ENCODE results near the gene TTC9B. TPM values are rescaled to one million over a fixed set of nuclear protein-coding genes. Genes with fewer than 3 reads are reported as not detected.

The TTC9B gene
- total and polyA plus RNA-seq, 2 of the 8 experiments (the other 6 are each of a cell fraction or from before 2014, with no cell fraction given) = 0.26 TPM; not detected in 1

- Histone ChIP-seq H3K56ac (replicated peaks; ENCODE audit: insufficient read length, low read depth, low read length) (no peak overlapping the region), H4K91ac (replicated peaks; ENCODE audit: insufficient read length, low read length) (no peak overlapping the region), H4K5ac (ENCODE audit: insufficient read length, low read depth, low read length) (no peak overlapping the region), H4K20me1 (replicated peaks in 1 of 2; ENCODE audit: control insufficient read depth in 1 of 2, insufficient read depth in 2 of 2, low read length in 2 of 2) (peaks cover 0 to 11% of the 10 kb centered on the region in 2 experiments), H3K18ac (ENCODE audit: extremely low read depth, low read length) (no peak overlapping the region), H2BK5ac (ENCODE audit: low read depth, low read length) (no peak overlapping the region), H3K79me2 (ENCODE audit: control insufficient read depth in 1 of 2, insufficient read depth in 2 of 2, low read length in 2 of 2) (peaks cover 0 to 9% of the 10 kb centered on the region in 2 experiments; a peak in 1 of 4 replicates), H2BK12ac (ENCODE audit: low read depth, low read length) (no peak overlapping the region), H3K4me2 (ENCODE audit: insufficient read depth in 1 of 2, low read depth in 2 of 2, low read length in 2 of 2) (no peak overlapping the region), H3K9me3 (ENCODE audit: insufficient read depth in 2 of 2, low read depth in 1 of 2, low read length in 1 of 2) (no peaks in the 10 kb centered on the region), H2AFZ (ENCODE audit: low read length) (no peak overlapping the region), H3K27ac (ENCODE audit: low read depth, low read length) (no peak overlapping the region), H3K4me1 (replicated peaks in 1 of 4; ENCODE audit: control insufficient read depth in 3 of 4, insufficient read depth in 4 of 4, low read length in 3 of 4) (peaks cover 0 to 6% (median 4%) of the 10 kb centered on the region in 4 experiments; a peak in 6 of 7 replicates), H2BK15ac (ENCODE audit: low read length) (no peak overlapping the region), H3K4me3 (ENCODE audit: extremely low read depth in 1 of 4, insufficient read depth in 2 of 4, low read depth in 3 of 4, low read length in 4 of 4) (no peak overlapping the region), H3K14ac (ENCODE audit: insufficient read length) (no peak overlapping the region), H3K4ac (replicated peaks; ENCODE audit: insufficient read length, low read depth, low read length) (no peak overlapping the region), H2BK120ac (replicated peaks; ENCODE audit: low read depth, low read length) (no peak overlapping the region), H3K27me3 (replicated peaks in 1 of 4; ENCODE audit: control insufficient read depth in 3 of 4, extremely low read depth in 1 of 4, insufficient read depth in 3 of 4, low read length in 3 of 4) (no peaks in the 10 kb centered on the region), H3K23ac (ENCODE audit: insufficient read length) (no peak overlapping the region), H3K23me2 (ENCODE audit: low read depth, low read length) (no peaks in the 10 kb centered on the region; the same call in 1 of the 2 replicates), H3K9ac (replicated peaks in 1 of 4; ENCODE audit: extremely low read depth in 1 of 4, low read depth in 3 of 4, low read length in 3 of 4) (no peak overlapping the region), H2AK5ac (ENCODE audit: low read depth, low read length) (no peak overlapping the region), H4K8ac (ENCODE audit: extremely low read depth, insufficient read depth, low read length) (no peak overlapping the region; the same call in 1 of the 2 replicates), H3K79me1 (ENCODE audit: low read depth, low read length) (no peaks in the 10 kb centered on the region; the same call in 1 of the 2 replicates), H2BK20ac (ENCODE audit: low read length) (no peak overlapping the region), H3K36me3 (ENCODE audit: control insufficient read depth in 2 of 4, insufficient read depth in 4 of 4, low read length in 3 of 4) (peaks cover 7 to 27% (median 13%) of the 10 kb centered on the region in 4 experiments; a peak in 5 of 8 replicates)
- ChIA-PET POLR2A (ENCODE audit: partially characterized antibody) (interaction anchor here (1.2 to 1.9 kb wide), 2 partner anchors 9 to 32 kb away, joined by 4 to 7 read pairs; no protein-coding TSS in a partner anchor), CTCF (ENCODE audit: partially characterized antibody) (interaction anchor here (0.7 to 2.5 kb wide), 3 partner anchors 9 to 18 kb away, joined by 3 to 9 read pairs (median 8); no protein-coding TSS in a partner anchor)
- 90% methylated on average over 15 of the region's 16 CpGs; no CpG with 5 or more reads in 1 of the 2 experiments for WGBS, 2 experiments (ENCODE audit: extremely low coverage in 1 of 2, insufficient coverage in 1 of 2, insufficient read length in 1 of 2, insufficient replicate concordance in 2 of 2, low coverage in 1 of 2, low lambda C conversion rate in 2 of 2, missing lambda C conversion rate in 1 of 2)
- FAIRE-seq (no peak), DNase-seq (ENCODE audit: low read depth in 1 of 2, low spot score in 2 of 2) (no peak)
- TF ChIP-seq CBX8 (IDR thresholded peaks at IDR 0.05; ENCODE audit: borderline replicate concordance, low read depth, low read length) = no peak
- TF ChIP-seq, protein P1, sequence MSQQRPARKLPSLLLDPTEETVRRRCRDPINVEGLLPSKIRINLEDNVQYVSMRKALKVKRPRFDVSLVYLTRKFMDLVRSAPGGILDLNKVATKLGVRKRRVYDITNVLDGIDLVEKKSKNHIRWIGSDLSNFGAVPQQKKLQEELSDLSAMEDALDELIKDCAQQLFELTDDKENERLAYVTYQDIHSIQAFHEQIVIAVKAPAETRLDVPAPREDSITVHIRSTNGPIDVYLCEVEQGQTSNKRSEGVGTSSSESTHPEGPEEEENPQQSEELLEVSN (IDR thresholded peaks at IDR 0.05) = no peak
- TF ChIP-seq JUN (IDR thresholded peaks at IDR 0.05; ENCODE audit: low read depth, low read length) = no peak
- TF ChIP-seq RBBP5 (IDR thresholded peaks at IDR 0.05; ENCODE audit: borderline replicate concordance, low read depth, low read length) = no peak
- no peak for TF ChIP-seq POLR2AphosphoS5 (IDR thresholded peaks at IDR 0.05; ENCODE audit: low read depth, low read length)
- no peak for TF ChIP-seq CEBPB (IDR thresholded peaks at IDR 0.05; ENCODE audit: low read depth, low read length)
- TF ChIP-seq, protein P2, sequence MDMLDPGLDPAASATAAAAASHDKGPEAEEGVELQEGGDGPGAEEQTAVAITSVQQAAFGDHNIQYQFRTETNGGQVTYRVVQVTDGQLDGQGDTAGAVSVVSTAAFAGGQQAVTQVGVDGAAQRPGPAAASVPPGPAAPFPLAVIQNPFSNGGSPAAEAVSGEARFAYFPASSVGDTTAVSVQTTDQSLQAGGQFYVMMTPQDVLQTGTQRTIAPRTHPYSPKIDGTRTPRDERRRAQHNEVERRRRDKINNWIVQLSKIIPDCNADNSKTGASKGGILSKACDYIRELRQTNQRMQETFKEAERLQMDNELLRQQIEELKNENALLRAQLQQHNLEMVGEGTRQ (IDR thresholded peaks at IDR 0.05; ENCODE audit: low read length) = no peak
- no peak for TF ChIP-seq ASH2L (IDR thresholded peaks at IDR 0.05; ENCODE audit: low read length)
- TF ChIP-seq GABPA (IDR thresholded peaks at IDR 0.05; ENCODE audit: borderline replicate concordance, insufficient read depth, low read length) = no peak
- no peak for TF ChIP-seq SRF (IDR thresholded peaks at IDR 0.05; ENCODE audit: low read depth, low read length)
- TF ChIP-seq ZNF274 (IDR thresholded peaks at IDR 0.05; ENCODE audit: borderline replicate concordance, extremely low read depth, low read length) = no peak
These were observed 36.7 kb upstream of the TTC9B start for GRCh38 chr19:40254714-40255418.

Data from H1 (cell line).